Vagina (tissue), 2 donors: ENCODE results near the gene PPP6C.

Experiments
- POLR2AphosphoS5 ChIP-seq, 2 donors: sonication (generic); formaldehyde crosslinking; IDR thresholded peaks; one replicate each; pipeline ENCODE4 v1.9.0; 2017; ENCODE audit warnings: antibody characterized with exemption in 2 of 2, mild to moderate bottlenecking in 2 of 2, low read depth in 1 of 2; ENCODE audit not compliant: insufficient read depth in 1 of 2
- TF ChIP-seq, protein P1 (sequence below), 3 experiments: fragments of 450-650 bp in 2 of 3; fragments of 200-600 bp in 1 of 3; sonication (generic) in 1 of 3; IDR thresholded peaks; one replicate each; pipeline ENCODE4 v1.5.1; 2017 to 2019; ENCODE audit warnings: antibody characterized with exemption in 3 of 3, mild to moderate bottlenecking in 2 of 3, moderate library complexity in 2 of 3

DNA sequence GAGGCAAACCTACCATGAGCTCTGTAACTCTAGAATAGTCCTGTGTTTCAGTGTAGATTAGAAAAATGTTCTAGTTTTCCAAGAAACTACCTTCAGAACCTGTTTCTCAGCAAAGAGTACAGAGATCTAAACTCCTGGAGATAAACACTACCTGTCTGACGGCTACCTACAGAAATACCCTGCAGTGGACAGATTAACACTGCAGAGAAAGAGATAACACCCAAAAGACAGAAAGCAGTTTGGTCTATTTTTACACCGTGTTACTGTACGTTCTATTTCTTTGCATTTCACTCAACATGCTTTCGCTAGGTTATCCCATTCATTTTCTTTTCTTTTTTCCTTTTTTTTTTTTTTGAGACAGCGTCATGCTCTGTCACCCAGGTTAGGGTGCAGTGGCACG lies 57.8 kb downstream of the PPP6C start:
- TF ChIP-seq, protein P1, sequence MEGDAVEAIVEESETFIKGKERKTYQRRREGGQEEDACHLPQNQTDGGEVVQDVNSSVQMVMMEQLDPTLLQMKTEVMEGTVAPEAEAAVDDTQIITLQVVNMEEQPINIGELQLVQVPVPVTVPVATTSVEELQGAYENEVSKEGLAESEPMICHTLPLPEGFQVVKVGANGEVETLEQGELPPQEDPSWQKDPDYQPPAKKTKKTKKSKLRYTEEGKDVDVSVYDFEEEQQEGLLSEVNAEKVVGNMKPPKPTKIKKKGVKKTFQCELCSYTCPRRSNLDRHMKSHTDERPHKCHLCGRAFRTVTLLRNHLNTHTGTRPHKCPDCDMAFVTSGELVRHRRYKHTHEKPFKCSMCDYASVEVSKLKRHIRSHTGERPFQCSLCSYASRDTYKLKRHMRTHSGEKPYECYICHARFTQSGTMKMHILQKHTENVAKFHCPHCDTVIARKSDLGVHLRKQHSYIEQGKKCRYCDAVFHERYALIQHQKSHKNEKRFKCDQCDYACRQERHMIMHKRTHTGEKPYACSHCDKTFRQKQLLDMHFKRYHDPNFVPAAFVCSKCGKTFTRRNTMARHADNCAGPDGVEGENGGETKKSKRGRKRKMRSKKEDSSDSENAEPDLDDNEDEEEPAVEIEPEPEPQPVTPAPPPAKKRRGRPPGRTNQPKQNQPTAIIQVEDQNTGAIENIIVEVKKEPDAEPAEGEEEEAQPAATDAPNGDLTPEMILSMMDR (IDR thresholded peaks at IDR 0.05) = no peak
- no peak for TF ChIP-seq POLR2AphosphoS5 (IDR thresholded peaks at IDR 0.05; ENCODE audit: insufficient read depth in 1 of 2, low read depth in 1 of 2)
